ENCODE results near the gene SLC12A3. TPM values are rescaled to one million over a fixed set of nuclear protein-coding genes. Genes with fewer than 3 reads are reported as not detected.

Gene SLC12A3
- total RNA-seq, 1 experiment from 2014 or later, result 0.11 TPM

- peak; percentile 72 for DNase-seq (ENCODE audit: low read depth)
Measured at GRCh38 chr16:56848029-56848936, 16.7 kb upstream of the SLC12A3 start.

GRCh38 chr16:56848955-56849689 lies 15.9 kb upstream of the SLC12A3 start:
- peak; percentile 81 for DNase-seq (ENCODE audit: low read depth)

- no peak for DNase-seq (ENCODE audit: low read depth)
Measured at GRCh38 chr16:56849690-56850680, 15.0 kb upstream of the SLC12A3 start.

- no peak for DNase-seq (ENCODE audit: low read depth)
Measured at GRCh38 chr16:56851671-56852400, 13.2 kb upstream of the SLC12A3 start.

GRCh38 chr16:56852401-56852730 lies 12.6 kb upstream of the SLC12A3 start:
- no peak for DNase-seq (ENCODE audit: low read depth)

- no peak for DNase-seq (ENCODE audit: low read depth)
Measured at GRCh38 chr16:56852968-56853367, 12.0 kb upstream of the SLC12A3 start.

- no peak for DNase-seq (ENCODE audit: low read depth)
Measured at GRCh38 chr16:56855201-56855600, 9.8 kb upstream of the SLC12A3 start.

- no peak for DNase-seq (ENCODE audit: low read depth)
Measured at GRCh38 chr16:56855946-56856345, 9.1 kb upstream of the SLC12A3 start.

GRCh38 chr16:56856876-56857447 lies 8.0 kb upstream of the SLC12A3 start:
- DNase-seq (ENCODE audit: low read depth), result no peak

GRCh38 chr16:56858374-56858773 lies 6.6 kb upstream of the SLC12A3 start:
- DNase-seq (ENCODE audit: low read depth), result no peak

GRCh38 chr16:56859636-56860035 lies 5.4 kb upstream of the SLC12A3 start:
- no peak for DNase-seq (ENCODE audit: low read depth)

GRCh38 chr16:56860226-56861020 lies 4.6 kb upstream of the SLC12A3 start:
- DNase-seq (ENCODE audit: low read depth), result no peak

- DNase-seq (ENCODE audit: low read depth), result no peak
Measured at GRCh38 chr16:56861092-56861610, 3.9 kb upstream of the SLC12A3 start.

- no peak for DNase-seq (ENCODE audit: low read depth)
Measured at GRCh38 chr16:56861756-56862155, 3.3 kb upstream of the SLC12A3 start.

GRCh38 chr16:56862776-56863175 lies 2.2 kb upstream of the SLC12A3 start:
- peak; percentile 18 for DNase-seq (ENCODE audit: low read depth)

GRCh38 chr16:56865394-56866062 lies 521 bp downstream of the SLC12A3 start:
- no peak for DNase-seq (ENCODE audit: low read depth)

- DNase-seq (ENCODE audit: low read depth), result peak; percentile 70
Measured at GRCh38 chr16:56866955-56867830, 2.2 kb downstream of the SLC12A3 start.

- no peak for DNase-seq (ENCODE audit: low read depth)
Measured at GRCh38 chr16:56868175-56868574, 3.2 kb downstream of the SLC12A3 start.
